Smooth muscle cell (in vitro differentiated cells): ENCODE data around the gene BBS1. TPM values are rescaled to one million over a fixed set of nuclear protein-coding genes. Genes with fewer than 3 reads are reported as not detected.

Source experiments
- DNase-seq: peaks from one replicate; lab custom pipeline; 2025; ENCODE audit not compliant: unreplicated experiment; lab: John Stamatoyannopoulos, UW
- H2AFZ ChIP-seq: fragments of 200-600 bp; sonication (generic); 2 replicates; pipeline ENCODE4 v1.6.0; 2016; ENCODE audit warnings: antibody characterized with exemption, low read depth, mild to moderate bottlenecking
- H3F3A ChIP-seq: fragments of 200-600 bp; sonication (generic); 2 replicates; pipeline ENCODE4 v1.6.0; 2017; ENCODE audit warnings: antibody characterized with exemption, low read depth
- H3K27ac ChIP-seq: fragments of 200-600 bp; sonication (generic); 2 replicates; pipeline ENCODE4 v1.5.1; 2016; ENCODE audit warnings: low read depth, mild to moderate bottlenecking
- H3K27me3 ChIP-seq: fragments of 200-600 bp; sonication (generic); 2 replicates; pipeline ENCODE4 v1.6.1; 2016; ENCODE audit warnings: low read depth, mild to moderate bottlenecking
- H3K36me3 ChIP-seq: fragments of 200-600 bp; sonication (generic); 2 replicates; pipeline ENCODE4 v1.5.1; 2016; ENCODE audit warnings: low read depth
- H3K4me1 ChIP-seq: fragments of 200-600 bp; sonication (generic); 2 replicates; pipeline ENCODE4 v1.5.1; 2016; ENCODE audit warnings: low read depth
- H3K4me2 ChIP-seq: fragments of 200-600 bp; sonication (generic); 2 replicates; pipeline ENCODE4 v1.6.0; 2016; ENCODE audit warnings: mild to moderate bottlenecking
- H3K4me3 ChIP-seq: fragments of 200-600 bp; sonication (generic); 2 replicates; pipeline ENCODE4 v1.5.1; 2016; ENCODE audit warnings: mild to moderate bottlenecking
- H3K79me2 ChIP-seq: fragments of 200-600 bp; sonication (generic); 2 replicates; pipeline ENCODE4 v1.6.0; 2016; ENCODE audit warnings: low read depth, mild to moderate bottlenecking
- H3K9ac ChIP-seq: fragments of 200-600 bp; sonication (generic); 2 replicates; pipeline ENCODE4 v1.6.0; 2016; ENCODE audit warnings: low read depth
- H3K9me3 ChIP-seq: fragments of 200-600 bp; sonication (generic); replicated peaks from 2 replicates; pipeline ENCODE4 v1.5.1; 2016; ENCODE audit warnings: low read depth
- H4K20me1 ChIP-seq: fragments of 200-600 bp; sonication (generic); 2 replicates; pipeline ENCODE4 v1.6.0; 2016; ENCODE audit warnings: low read depth
- WGBS: methylation state at CpG from one replicate; pipeline ENCODE4 v1.1.7; 2016; ENCODE audit warnings: low lambda C conversion rate; 5-methylcytosine and 5-hydroxymethylcytosine counted together
- polyA plus RNA-seq: library from polyadenylated mRNA; unstranded; fragments of >200 nt; fragmentation: Nextera tagmentation; extraction: Ambion mirVana; gene quantifications from 2 replicates; pipeline ENCODE4 v1.2.1, GENCODE V29; 2016
- total RNA-seq: library from RNA; depleted of rRNA; stranded (reverse); fragments of >200 nt; gene quantifications from 2 replicates; pipeline ENCODE4 v1.2.3, GENCODE V29; 2014
- TF ChIP-seq, protein P1 (sequence below): fragments of 200-600 bp; sonication (generic); IDR thresholded peaks from 2 replicates; pipeline ENCODE4 v1.5.1; 2017; ENCODE audit warnings: borderline replicate concordance, mild to moderate bottlenecking, antibody characterized with exemption; ENCODE audit not compliant: insufficient read depth, poor library complexity, severe bottlenecking

Gene BBS1
- total and polyA plus RNA-seq, 2 experiments from 2014 or later = 13.0 to 30.1 TPM

DNA sequence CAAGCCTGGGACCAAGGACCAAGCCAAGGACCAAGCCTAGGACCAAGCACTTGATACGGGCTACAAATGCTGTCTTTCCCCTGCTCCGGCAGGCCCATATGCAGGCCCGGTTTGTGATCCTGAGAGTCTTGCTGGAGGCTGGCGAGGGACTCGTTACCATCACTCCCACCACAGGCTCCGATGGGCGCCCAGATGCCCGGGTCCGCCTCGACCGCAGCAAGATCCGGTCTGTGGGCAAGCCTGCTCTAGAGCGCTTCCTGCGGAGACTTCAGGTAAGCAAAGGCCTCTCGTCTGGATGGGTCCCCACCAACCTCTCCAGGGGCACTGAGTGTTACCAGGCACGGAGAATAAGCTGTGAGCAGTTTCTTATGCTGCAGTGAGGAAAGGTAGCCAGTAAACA lies 13.2 kb upstream of the BBS1 start:
- H4K20me1 ChIP-seq = no peaks in the 10 kb centered on the region
- no peak overlapping the region for H3K4me3 ChIP-seq
- H2AFZ ChIP-seq = no peak overlapping the region
- H3K4me2 ChIP-seq = no peak overlapping the region
- TF ChIP-seq, protein P1, sequence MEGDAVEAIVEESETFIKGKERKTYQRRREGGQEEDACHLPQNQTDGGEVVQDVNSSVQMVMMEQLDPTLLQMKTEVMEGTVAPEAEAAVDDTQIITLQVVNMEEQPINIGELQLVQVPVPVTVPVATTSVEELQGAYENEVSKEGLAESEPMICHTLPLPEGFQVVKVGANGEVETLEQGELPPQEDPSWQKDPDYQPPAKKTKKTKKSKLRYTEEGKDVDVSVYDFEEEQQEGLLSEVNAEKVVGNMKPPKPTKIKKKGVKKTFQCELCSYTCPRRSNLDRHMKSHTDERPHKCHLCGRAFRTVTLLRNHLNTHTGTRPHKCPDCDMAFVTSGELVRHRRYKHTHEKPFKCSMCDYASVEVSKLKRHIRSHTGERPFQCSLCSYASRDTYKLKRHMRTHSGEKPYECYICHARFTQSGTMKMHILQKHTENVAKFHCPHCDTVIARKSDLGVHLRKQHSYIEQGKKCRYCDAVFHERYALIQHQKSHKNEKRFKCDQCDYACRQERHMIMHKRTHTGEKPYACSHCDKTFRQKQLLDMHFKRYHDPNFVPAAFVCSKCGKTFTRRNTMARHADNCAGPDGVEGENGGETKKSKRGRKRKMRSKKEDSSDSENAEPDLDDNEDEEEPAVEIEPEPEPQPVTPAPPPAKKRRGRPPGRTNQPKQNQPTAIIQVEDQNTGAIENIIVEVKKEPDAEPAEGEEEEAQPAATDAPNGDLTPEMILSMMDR = no peak
- no peaks in the 10 kb centered on the region for H3F3A ChIP-seq
- H3K27ac ChIP-seq = no peak overlapping the region
- no peak overlapping the region for H3K9ac ChIP-seq
- no peaks in the 10 kb centered on the region for H3K4me1 ChIP-seq
- no peaks in the 10 kb centered on the region for H3K27me3 ChIP-seq
- no peaks in the 10 kb centered on the region for H3K9me3 ChIP-seq
- H3K36me3 ChIP-seq = peaks cover 5% of the 10 kb centered on the region
- H3K79me2 ChIP-seq = no peaks in the 10 kb centered on the region
- no peak for DNase-seq
- 97% methylated on average over 16 of the region's 16 CpGs for WGBS

DNA sequence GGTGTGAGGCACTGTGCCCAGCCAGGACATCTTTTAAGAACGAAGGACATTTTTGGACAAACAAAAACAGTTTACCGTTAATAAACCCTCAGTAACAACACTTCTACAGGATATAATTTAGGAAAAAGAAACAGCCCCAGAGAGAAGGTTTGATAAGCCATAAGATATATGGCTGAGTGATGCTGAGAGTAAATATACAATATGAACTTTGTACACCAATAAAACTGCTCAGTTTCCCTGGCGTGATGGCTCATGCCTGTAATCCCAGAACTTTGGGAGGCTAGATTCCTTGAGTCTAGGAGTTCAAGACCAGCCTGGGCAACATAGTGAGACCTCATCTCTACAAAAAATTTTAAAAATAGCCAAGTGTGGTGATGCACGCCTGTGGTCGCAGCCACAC lies 11.9 kb upstream of the BBS1 start:
- TF ChIP-seq, protein P1 = no peak
- no peak for DNase-seq
- Histone ChIP-seq H2AFZ (no peak overlapping the region), H3K27me3 (no peaks in the 10 kb centered on the region), H3K36me3 (peaks cover 5% of the 10 kb centered on the region), H3K79me2 (no peaks in the 10 kb centered on the region), H3K27ac (no peak overlapping the region), H3K4me2 (no peak overlapping the region), H3K4me3 (no peak overlapping the region), H3K4me1 (no peaks in the 10 kb centered on the region), H4K20me1 (no peaks in the 10 kb centered on the region), H3F3A (no peaks in the 10 kb centered on the region), H3K9ac (no peak overlapping the region), H3K9me3 (no peaks in the 10 kb centered on the region)
- 97% methylated on average over 5 of the region's 5 CpGs for WGBS

DNA sequence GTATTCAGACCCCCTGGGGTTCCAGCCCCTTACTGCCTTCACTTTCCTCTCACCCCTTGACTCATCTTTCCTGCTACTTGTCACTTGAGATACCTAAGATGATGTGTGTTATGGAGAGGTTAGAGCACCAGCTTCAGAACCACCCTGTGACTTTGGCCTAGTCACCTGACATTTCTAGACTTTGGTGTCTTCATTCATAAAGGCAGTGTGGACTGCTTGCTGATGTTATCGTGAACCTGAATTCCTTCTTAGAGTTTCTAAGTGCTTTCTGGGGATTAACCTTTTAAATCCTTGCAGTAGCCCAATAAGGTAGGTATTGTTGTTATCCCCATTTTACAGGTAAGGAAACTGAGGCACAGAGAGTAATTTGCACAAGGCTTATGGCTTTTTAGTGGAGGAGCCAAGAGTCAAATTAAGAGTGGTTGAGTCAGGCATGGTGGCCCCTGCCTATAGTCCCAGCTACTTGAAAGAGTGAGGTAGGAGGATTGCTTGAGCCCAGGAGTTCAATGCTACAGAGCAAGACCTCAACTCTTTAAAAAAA lies 5.1 kb upstream of the BBS1 start:
- Histone ChIP-seq H3K27me3 (no peaks in the 10 kb centered on the region), H3F3A (no peaks in the 10 kb centered on the region), H3K36me3 (no peaks in the 10 kb centered on the region), H4K20me1 (no peaks in the 10 kb centered on the region), H3K4me2 (no peak overlapping the region), H2AFZ (no peak overlapping the region), H3K27ac (no peak overlapping the region), H3K9me3 (no peaks in the 10 kb centered on the region), H3K9ac (no peak overlapping the region), H3K79me2 (no peaks in the 10 kb centered on the region), H3K4me3 (no peak overlapping the region), H3K4me1 (no peaks in the 10 kb centered on the region)
- TF ChIP-seq, protein P1 = no peak
- WGBS = 97% methylated on average over 1 of the region's 1 CpG
- DNase-seq = no peak

GRCh38 chr11:66509131-66509561 lies 1.3 kb upstream of the BBS1 start:
- Histone ChIP-seq H3K27ac (no peak overlapping the region), H3F3A (no peaks in the 10 kb centered on the region), H3K79me2 (peaks cover 23% of the 10 kb centered on the region), H3K4me1 (peaks cover 8% of the 10 kb centered on the region), H3K36me3 (no peaks in the 10 kb centered on the region), H3K27me3 (no peaks in the 10 kb centered on the region), H3K4me2 (no peak overlapping the region), H4K20me1 (no peaks in the 10 kb centered on the region), H3K9me3 (no peaks in the 10 kb centered on the region), H2AFZ (no peak overlapping the region), H3K4me3 (no peak overlapping the region), H3K9ac (no peak overlapping the region)
- 83% methylated on average over 7 of the region's 7 CpGs for WGBS
- DNase-seq = no peak
- TF ChIP-seq, protein P1 = no peak
